Uterus (tissue), 2 donors: ENCODE data around the gene MFNG.

Source experiments
- POLR2A ChIP-seq, 2 donors: fragments of 450-650 bp; IDR thresholded peaks; one replicate each; pipeline ENCODE4 v1.6.1; 2016; ENCODE audit warnings: antibody characterized with exemption in 2 of 2, mild to moderate bottlenecking in 1 of 2, moderate library complexity in 1 of 2
- TF ChIP-seq, protein P1 (sequence below), 4 experiments: fragments of 200-600 bp in 2 of 4; fragments of 450-650 bp in 2 of 4; sonication (generic) in 2 of 4; IDR thresholded peaks; one replicate each; pipeline ENCODE4 v1.5.1; 2016 to 2019; ENCODE audit warnings: antibody characterized with exemption in 4 of 4, mild to moderate bottlenecking in 2 of 4, moderate library complexity in 1 of 4

DNA sequence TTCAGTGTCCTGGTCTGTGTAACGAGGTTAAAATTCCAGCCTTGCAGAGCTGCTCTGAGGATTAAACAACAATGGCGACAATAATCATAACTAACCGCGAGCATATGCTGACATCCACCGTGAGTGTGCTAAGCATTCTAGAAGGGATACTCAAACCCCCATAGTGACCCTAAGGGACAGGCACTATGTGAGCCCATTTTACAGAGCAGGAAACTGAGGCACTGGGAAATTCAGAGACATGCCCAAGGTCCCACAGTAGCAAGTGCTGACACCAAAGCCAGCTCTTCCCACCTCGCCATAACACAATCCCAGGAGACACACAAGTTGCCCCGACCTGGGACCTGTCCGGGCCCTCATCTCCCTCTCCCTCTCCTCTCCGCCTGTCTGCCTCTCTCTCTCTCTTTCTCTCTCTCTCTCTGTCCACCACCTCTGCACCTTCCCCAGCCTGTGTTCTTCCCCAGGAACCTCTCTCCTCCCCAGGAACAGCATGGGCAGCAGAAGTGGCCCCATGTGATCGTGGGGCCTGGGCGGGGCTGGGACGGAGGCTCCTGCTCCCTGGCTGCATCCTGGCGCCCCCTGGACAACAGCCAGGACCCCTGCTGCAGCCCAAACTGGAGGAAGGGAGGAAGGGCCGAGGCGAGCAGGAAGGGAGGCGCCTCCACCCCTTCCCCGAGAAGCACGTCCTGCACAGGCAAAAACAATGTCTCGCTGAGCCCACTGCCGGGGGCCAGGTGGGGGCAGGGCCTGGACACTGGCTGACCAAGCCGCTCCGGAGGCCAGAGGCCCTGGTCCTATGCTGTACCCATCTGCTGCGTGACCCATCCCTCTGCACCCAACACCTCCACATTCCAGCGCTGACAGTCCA lies 14.8 kb upstream of the MFNG start:
- TF ChIP-seq, protein P1, sequence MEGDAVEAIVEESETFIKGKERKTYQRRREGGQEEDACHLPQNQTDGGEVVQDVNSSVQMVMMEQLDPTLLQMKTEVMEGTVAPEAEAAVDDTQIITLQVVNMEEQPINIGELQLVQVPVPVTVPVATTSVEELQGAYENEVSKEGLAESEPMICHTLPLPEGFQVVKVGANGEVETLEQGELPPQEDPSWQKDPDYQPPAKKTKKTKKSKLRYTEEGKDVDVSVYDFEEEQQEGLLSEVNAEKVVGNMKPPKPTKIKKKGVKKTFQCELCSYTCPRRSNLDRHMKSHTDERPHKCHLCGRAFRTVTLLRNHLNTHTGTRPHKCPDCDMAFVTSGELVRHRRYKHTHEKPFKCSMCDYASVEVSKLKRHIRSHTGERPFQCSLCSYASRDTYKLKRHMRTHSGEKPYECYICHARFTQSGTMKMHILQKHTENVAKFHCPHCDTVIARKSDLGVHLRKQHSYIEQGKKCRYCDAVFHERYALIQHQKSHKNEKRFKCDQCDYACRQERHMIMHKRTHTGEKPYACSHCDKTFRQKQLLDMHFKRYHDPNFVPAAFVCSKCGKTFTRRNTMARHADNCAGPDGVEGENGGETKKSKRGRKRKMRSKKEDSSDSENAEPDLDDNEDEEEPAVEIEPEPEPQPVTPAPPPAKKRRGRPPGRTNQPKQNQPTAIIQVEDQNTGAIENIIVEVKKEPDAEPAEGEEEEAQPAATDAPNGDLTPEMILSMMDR (IDR thresholded peaks at IDR 0.05), result no peak
- no peak for TF ChIP-seq POLR2A (IDR thresholded peaks at IDR 0.05)
